ENCODE results near the gene OR2L3. TPM values are rescaled to one million over a fixed set of nuclear protein-coding genes. Genes with fewer than 3 reads are reported as not detected.

The OR2L3 gene
- under 1 TPM in 1 of 4 donors, not detected in 3; 0.06 TPM for total RNA-seq

GRCh38 chr1:248046536-248046935 is at the start of gene OR2L3:
Gene OR2L3 (plus strand): TSS chr1:248046836. CDS start chr1:248060682, 13,846 bp downstream.
- 70 to 83% methylated on average over 2 of the region's 2 CpGs for WGBS, 2 donors
- intact Hi-C loops (cut with DNase I; ENCODE audit: low total_unique reads) = no loop called here
- no peak for DNase-seq (ENCODE audit: low spot score in 2 of 2)
- no peak within 1 kb of the TSS for H3K4me3 ChIP-seq (ENCODE audit: low read depth, poor library complexity, severe bottlenecking)
- no peak for TF ChIP-seq POLR2A (IDR thresholded peaks at IDR 0.05)
- TF ChIP-seq CTCF (IDR thresholded peaks at IDR 0.05) = no peak

GRCh38 chr1:247998811-247999210 is 47.8 kb upstream of the OR2L3 start:
- H3K4me3 ChIP-seq (ENCODE audit: low read depth, poor library complexity, severe bottlenecking) = no peak overlapping the region
- DNase-seq (ENCODE audit: low spot score in 2 of 2) = no peak
- intact Hi-C loops (cut with DNase I; ENCODE audit: low total_unique reads) = no loop called here
- WGBS, 2 donors = 29 to 49% methylated on average over 2 of the region's 2 CpGs
- TF ChIP-seq CTCF (IDR thresholded peaks at IDR 0.05) (no peak), POLR2A (IDR thresholded peaks at IDR 0.05) (no peak)

GRCh38 chr1:248000169-248000568 is 46.5 kb upstream of the OR2L3 start:
- intact Hi-C loops (cut with DNase I; ENCODE audit: low total_unique reads) = no loop called here
- no peak overlapping the region for H3K4me3 ChIP-seq (ENCODE audit: low read depth, poor library complexity, severe bottlenecking)
- DNase-seq (ENCODE audit: low spot score in 2 of 2) = no peak
- TF ChIP-seq CTCF (IDR thresholded peaks at IDR 0.05) (no peak), POLR2A (IDR thresholded peaks at IDR 0.05) (no peak)
- 93 to 94% methylated on average over 1 of the region's 1 CpG for WGBS, 2 donors

- DNase-seq (ENCODE audit: low spot score in 2 of 2) = no peak
- no peak overlapping the region for H3K4me3 ChIP-seq (ENCODE audit: low read depth, poor library complexity, severe bottlenecking)
- WGBS, 2 donors = 37 to 78% methylated on average over 1 of the region's 1 CpG
- intact Hi-C loops (cut with DNase I; ENCODE audit: low total_unique reads) = no loop called here
- no peak for TF ChIP-seq CTCF (IDR thresholded peaks at IDR 0.05)
- TF ChIP-seq POLR2A (IDR thresholded peaks at IDR 0.05) = no peak
Measured at GRCh38 chr1:248007778-248008177, 38.9 kb upstream of the OR2L3 start.

GRCh38 chr1:248009681-248010080 is 37.0 kb upstream of the OR2L3 start:
- no peak overlapping the region for H3K4me3 ChIP-seq (ENCODE audit: low read depth, poor library complexity, severe bottlenecking)
- no peak for DNase-seq (ENCODE audit: low spot score in 2 of 2)
- intact Hi-C loops (cut with DNase I; ENCODE audit: low total_unique reads) = no loop called here
- WGBS, 2 donors = 85 to 88% methylated on average over 3 of the region's 3 CpGs
- TF ChIP-seq POLR2A (IDR thresholded peaks at IDR 0.05) (no peak), CTCF (IDR thresholded peaks at IDR 0.05) (no peak)

- intact Hi-C loops (cut with DNase I; ENCODE audit: low total_unique reads) = no loop called here
- no peak for DNase-seq (ENCODE audit: low spot score in 2 of 2)
- no peak for TF ChIP-seq POLR2A (IDR thresholded peaks at IDR 0.05)
- no peak for TF ChIP-seq CTCF (IDR thresholded peaks at IDR 0.05)
- WGBS, 2 donors = 90 to 93% methylated on average over 2 of the region's 2 CpGs
- no peak within 1 kb of the TSS for H3K4me3 ChIP-seq (ENCODE audit: low read depth, poor library complexity, severe bottlenecking)
Measured at GRCh38 chr1:248013229-248013710, 33.4 kb upstream of the OR2L3 start, which contains the start of gene OR2L5. Gene OR2L5 (plus strand): TSS chr1:248013660. CDS start chr1:248021948, 8,288 bp downstream.
